ENCODE measurements around the gene ADARB2.
"Not testable (repeated sequence)": the region's sequence is repeated elsewhere in the genome, so short reads cannot be mapped to it uniquely, and the experiment has no call there.

Gene ADARB2

GRCh38 chr10:1476455-1476803 lies 260.9 kb downstream of the ADARB2 start:
- no peak for DNase-seq

DNA sequence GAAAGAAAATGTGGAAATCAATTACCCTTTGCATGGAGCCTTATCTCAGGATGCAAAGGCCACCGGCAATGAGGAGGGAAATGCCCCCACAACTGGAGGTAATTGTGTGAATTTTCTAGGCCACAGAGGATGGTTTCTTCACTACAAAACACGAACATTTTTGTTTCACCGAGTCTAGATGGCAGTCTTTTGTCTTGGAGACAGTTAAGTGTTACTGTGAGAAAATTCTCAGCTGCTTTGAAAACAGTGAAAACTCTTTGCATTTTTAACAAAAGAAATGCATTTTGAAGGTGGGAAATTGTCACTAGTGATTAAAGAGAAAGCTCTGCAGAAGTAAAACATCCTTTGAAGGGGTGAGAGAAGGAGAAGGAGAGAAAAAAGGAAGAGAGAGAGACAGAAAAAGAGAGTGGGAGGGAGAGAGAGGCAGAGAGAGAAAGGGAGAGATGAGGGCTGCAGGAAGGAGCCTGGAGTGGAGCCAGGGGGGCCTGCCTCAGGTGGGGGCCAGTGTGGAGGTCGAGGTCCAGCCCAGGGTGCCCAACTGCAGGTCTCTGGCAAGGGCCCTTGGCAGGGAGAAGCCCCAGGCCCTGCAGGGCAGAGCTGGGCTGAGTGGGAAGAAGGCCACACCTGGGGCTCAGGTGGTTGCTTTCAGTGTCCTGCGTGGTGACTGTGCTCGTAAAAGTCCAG lies 261.4 kb downstream of the ADARB2 start:
- DNase-seq = no peak

- no peak for DNase-seq
These were observed 262.2 kb downstream of the ADARB2 start for GRCh38 chr10:1475098-1475591.

- DNase-seq = no peak
These were observed 262.8 kb downstream of the ADARB2 start for GRCh38 chr10:1474376-1475097.

DNA sequence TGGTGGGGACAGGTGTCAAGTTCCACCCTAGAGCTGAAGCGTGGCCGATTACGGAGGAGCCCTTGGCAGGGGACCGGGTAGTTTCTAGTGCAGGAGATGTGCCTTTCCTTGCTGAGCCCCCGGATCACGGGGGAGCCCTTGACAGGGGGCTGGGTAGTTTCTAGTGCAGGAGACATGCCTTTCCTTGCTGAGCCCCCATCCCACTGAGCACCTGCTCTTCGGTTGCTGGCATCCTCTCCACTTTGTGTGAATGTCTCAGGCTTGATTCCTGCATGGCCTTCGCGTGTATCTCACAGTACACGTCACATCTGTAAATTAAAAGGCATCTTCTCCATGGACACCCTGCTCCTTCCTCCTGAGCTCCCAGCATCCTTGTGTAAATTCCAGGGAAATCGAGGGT lies 263.5 kb downstream of the ADARB2 start:
- DNase-seq = no peak

- no peak for DNase-seq
These were observed 265.0 kb downstream of the ADARB2 start for GRCh38 chr10:1472178-1472958.

GRCh38 chr10:1468811-1469210 lies 268.5 kb downstream of the ADARB2 start:
- DNase-seq = no peak

GRCh38 chr10:1467334-1468076 lies 269.8 kb downstream of the ADARB2 start:
- DNase-seq = no peak

DNA sequence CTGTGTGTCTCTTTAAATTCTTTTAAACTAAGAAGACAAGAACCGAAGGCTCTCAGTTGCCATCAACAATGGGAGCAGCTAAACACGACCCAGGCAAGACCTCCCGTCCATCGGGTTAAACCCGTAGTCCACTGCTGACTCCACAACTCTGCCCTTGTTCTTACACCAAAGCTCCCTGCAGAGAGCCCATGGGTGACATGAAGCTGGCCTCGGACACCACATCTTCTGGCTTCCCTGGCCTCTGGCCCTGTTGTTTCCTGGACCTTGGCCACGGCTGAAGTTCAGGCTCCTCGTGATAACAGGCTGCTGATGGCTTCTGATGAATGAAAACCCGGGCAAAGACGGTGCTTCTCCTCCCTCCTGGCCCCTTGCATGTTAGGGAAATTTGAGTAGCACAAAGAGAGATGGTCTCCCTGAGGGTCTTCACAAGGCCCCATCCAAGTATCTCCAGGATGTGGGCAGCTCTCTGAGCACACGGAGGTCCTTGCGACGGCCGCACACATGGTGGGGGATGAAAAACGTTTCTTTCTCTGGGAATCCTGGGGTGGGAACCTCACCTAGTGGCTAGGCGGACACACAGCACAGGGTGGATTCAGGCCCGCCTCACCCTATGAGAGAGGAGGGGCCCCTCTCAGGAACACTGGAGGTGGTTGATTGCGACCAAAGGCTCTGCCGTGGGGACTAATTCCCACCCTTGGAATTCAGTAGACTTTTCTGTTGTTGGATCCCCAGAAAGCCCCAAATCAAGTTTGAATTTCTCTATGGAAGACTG lies 271.1 kb downstream of the ADARB2 start:
- DNase-seq = no peak

DNA sequence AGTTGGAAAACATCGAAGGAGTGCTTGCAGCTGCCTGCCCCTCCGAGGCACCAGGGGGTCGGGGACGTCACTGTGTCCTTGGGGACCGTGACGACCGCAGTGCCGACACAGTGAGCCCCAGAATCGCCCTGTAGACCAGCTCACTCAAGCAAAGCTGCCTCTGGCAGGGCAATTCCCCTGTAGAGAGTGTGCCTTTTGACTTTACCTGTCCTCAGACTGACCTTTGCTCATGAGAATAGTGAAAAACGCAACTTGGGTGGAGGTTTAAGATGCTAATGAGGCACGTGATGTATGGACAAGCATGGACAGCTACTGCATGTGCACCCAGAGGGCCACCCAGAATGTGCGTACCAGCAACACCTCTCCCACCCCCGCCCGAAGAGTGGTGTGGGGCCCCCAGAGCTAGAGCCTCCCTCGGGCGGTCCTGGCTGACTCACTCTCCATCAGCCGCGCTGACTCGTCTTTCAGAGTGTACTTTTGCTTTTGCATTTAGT lies 271.9 kb downstream of the ADARB2 start:
- no peak for DNase-seq

GRCh38 chr10:1464881-1465417 lies 272.4 kb downstream of the ADARB2 start:
- DNase-seq = no peak

DNA sequence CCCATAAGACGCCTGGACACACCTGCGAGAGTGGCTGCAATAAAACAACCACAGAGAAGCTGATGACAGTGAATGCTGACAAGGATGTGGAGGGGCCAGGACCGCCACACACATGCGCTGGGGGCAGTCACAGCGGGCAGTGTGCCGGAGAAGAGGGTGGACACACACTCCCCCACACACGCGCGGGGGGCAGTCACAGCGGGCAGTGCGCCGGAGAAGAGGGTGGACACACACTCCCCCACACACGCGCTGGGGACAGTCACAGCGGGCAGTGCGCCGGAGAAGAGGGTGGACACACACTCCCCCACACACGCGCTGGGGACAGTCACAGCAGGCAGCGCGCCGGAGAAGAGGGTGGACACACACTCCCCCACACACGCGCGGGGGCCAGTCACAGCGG lies 273.4 kb downstream of the ADARB2 start:
- DNase-seq = not testable (repeated sequence)

DNA sequence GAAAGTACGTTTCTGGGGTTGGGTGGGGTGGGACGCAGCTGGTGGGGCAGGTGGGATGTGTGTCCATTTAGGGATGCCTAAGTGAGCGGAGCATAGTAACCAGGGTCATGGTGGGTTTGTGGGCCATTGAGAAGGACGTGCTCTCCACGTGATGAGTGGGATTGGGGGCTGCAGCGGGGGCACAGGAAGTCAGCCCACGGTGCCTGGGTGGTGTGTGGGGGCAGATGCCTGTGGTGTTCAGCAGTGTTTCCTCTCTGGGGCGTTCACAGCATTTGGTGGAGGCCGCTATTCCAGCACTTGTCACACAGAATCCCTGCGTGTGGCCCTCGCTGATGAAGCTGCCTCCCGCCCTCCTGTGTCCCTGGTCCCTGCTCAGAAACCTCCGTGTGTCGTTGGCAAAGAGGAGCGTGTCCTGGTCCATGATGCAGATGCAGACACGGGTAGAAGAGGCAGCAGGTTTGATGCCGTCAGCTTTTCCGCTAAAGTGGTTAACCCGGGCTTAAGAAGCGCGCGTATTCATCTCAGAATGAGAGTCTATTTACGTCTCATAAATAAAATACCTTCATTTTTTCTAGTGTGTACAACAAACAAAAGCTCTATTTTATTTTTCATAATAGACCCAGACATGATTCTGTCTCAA lies 274.2 kb downstream of the ADARB2 start:
- no peak for DNase-seq

- no peak for DNase-seq
These were observed 274.8 kb downstream of the ADARB2 start for GRCh38 chr10:1462521-1462920.

- no peak for DNase-seq
These were observed 275.3 kb downstream of the ADARB2 start for GRCh38 chr10:1462032-1462431.

DNA sequence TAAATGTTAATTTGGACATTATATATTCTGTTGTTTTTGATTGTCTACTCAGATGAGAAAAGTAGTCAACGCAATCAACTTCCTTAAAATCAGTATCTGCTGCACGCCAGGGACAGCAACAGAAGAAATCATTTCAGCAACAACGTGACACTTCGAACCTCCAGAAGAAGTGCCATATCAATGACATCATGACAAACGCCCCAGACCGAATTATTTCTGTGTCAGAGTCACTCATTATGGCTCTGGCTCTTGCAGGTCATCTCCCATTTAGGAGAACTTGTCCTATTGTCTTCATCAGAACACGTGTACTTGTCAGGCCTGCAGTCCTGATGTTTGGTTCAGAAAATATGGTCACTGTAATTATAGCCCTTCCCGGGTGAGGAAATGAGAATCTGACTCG lies 276.3 kb downstream of the ADARB2 start:
- DNase-seq = no peak

DNA sequence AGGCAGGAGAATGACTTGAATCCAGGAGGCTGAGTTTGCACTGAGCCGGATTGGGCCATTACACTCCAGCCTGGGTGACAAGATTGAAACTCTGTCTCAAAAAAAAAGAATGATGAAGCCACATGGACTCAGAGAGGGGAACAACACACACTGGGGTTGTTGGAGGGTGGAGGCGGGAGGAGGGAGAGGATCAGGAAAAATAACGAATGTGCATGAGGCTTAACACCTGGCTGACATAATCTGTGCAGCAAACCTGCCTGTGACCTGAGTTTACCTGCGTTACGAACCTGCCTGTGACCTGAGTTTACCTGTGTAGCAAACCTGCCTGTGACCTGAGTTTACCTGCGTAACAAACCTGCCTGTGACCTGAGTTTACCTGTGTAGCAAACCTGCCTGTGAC lies 277.7 kb downstream of the ADARB2 start:
- DNase-seq = not testable (repeated sequence)

GRCh38 chr10:1454951-1455350 lies 282.4 kb downstream of the ADARB2 start:
- no peak for DNase-seq

DNA sequence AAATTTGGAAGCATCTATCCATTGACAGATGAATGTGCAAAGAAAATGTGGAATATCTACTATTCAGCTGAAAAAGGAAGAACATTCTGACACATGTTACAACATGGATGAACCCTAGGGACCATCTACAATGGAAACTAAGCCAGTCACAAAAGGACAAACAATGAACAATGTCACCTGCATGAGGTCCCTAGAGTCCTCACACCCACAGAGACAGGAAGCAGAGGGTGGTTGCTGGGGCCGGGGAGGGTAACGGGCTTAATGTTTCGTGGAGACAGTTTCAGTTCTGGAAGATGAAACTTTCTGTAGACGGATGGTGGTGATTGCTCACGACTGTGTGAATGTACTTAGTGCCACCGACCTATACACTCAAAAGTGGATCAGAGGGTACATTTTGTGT lies 282.9 kb downstream of the ADARB2 start:
- DNase-seq = no peak

GRCh38 chr10:1452777-1453176 lies 284.5 kb downstream of the ADARB2 start:
- no peak for DNase-seq

DNA sequence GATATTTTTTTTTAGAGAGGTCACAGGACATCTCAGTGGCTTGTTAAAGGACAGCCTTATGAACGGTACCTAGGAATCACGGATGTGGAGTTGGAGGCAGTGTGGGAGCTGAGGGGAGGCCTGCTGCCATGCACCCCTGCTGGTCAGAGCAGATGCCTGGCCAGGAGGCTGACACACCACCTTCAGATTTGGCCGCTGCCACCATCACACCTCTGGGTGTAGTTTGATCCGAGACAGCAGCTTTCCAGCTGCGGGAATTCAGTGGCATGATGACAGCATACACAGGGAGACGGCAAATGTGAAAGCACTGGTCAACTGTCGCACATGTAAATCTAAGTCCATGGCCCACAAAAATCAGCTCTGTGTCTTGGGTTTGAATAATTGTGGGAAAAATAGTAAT lies 285.4 kb downstream of the ADARB2 start:
- DNase-seq = no peak

Data from DMS 273 treated with DMSO at 0.1 percent for 48 hours (cell line).